PC-9 (cell line): ENCODE data around the gene PIGM.

Source experiments
- CTCF ChIP-seq: fragments of 200-600 bp; sonication (generic); conservative IDR thresholded peaks from 2 replicates; pipeline ENCODE4 v1.6.1; 2017; ENCODE audit warnings: mixed run types, antibody characterized with exemption, mild to moderate bottlenecking, moderate library complexity
- EZH2 ChIP-seq: fragments of 200-600 bp; sonication (generic); IDR thresholded peaks from 2 replicates; pipeline ENCODE4 v1.8.0; 2017; ENCODE audit warnings: antibody characterized with exemption, low read depth

DNA sequence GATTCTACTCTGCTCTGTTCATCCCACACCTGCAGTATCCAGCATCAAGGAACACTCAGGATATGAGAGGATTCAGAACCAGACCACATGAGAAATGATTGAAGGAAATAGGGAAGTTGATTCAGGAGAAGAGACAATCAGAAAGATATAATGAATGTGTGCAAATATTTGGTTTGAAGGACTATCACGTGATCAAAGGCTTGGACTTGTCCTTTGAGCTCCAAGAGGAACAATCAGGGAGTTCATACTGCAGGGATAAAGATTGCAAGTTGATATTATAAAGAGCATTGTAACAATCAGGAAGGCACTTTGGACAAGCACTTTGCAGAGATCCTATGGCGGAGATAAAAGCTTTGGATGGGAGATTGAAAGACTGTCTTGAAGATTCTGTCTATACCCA lies 13.9 kb upstream of the PIGM start:
- no peak for TF ChIP-seq CTCF
- no peak for TF ChIP-seq EZH2
